Activated CD4-positive, alpha-beta T cell treated with anti-CD3 and anti-CD28 coated beads, Interleukin-2, amount 50 U/mL, for 1 hour (primary cell): ENCODE data around the gene FNDC10.
A peak's percentile ranks its signal among the peaks of the same experiment; 100 is the strongest.
"Not testable (repeated sequence)": the region's sequence is repeated elsewhere in the genome, so short reads cannot be mapped to it uniquely, and the experiment has no call there.

Experiments
- DNase-seq: peaks from one replicate; pipeline ENCODE4 v3.0.0-alpha.2; 2020

The FNDC10 gene

DNA sequence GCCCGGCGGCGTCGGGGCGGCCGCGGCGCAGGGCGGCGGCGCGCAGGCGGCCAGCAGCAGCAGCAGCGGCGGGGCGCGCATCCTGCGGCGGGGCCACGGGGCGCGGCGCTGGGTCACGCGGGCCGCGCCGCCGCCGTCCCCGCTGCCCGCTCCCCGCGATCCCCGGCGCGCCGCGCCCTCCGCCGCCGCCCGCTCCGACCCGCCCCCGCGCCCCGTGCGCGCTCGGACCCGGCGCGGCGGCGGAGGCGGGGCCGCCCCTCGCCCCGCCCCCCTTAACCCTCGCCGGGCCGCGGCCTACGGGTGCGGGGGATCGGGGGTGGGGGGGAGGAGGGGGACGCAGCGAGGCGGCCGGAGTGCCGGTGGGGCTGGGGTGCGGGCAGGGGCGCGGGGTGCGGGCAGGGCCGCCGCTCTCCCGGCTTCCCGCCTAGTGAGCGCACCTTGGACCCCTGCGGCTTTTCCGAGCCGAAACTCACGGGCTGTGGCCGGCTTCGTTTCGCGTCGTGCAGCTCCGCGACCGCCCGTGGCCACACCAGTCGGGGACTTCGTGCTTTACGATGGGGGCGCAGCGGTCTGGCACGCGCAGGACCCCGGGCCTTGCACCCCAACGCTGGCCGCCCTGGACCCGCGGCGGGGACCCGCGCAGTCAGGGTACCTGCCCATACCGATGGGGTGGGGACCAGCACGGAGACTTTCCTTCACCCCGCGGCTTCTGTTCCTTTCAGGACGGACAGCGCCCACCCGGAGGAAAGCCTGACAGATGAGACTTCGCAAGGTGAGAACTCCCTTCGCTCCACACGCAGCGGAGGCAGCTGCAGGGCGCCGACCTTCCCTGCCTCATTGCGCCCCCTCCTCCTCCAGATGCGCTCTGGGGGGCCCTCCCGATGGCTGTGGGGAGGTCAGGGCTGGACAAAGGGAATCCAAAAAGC, at the start of gene FNDC10:
FNDC10 (minus strand) TSS at position 201 of the 926 bp plus-strand sequence; CDS start at position 81, 120 bp downstream.
- no peak for DNase-seq

DNA sequence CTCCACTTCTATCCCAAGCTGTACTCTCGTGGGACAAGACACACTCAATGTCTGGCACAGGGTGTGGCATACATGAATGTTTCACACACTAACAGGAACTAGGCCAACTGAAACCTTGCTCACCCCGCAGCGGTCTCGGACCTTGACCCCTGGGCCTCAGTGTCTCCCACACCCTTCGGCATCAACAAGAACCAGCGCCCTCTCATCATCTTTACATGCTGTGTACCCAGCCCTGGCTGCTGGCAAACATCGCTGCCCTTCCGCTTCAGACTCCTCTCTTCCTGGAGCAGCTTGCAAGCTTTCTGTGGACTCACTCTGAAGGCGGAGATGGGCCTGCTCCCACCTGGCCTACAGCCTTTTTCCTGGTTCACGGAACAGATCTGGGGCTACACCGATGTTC, 48.3 kb upstream of the FNDC10 start:
- DNase-seq = not testable (repeated sequence)

DNA sequence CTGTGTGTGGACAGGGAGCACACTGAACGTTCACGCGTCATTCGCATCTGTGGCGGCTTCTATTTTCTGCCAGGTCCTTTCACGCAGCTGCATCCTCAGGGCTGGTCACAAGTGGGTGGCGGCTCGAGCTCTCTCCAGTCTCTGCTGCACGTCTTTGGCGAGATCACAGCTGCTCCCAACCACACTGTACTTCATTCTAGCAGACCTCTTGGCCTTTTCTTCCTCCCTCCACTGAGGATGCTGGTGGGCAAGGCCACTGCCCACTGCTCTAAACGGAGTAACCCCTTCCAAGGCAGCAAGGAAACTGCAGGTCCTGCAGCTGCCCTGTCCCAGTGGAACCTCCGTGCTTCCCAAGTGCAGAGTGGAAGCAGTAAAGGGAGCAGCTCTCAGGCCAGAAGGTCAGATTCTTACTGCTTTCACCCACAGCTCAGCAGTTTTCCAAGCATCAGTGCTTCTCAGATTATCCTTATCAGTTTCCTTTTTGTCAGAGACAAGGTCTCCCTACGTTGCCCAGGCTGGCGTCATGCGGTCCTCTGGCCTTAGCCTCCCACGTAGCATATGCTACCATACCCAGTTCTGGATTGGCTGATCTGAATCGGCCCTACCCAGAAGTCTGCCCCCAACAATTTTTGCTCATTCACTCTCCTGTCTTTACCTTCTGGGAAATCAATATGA, 47.8 kb upstream of the FNDC10 start:
- not testable (repeated sequence) for DNase-seq

DNA sequence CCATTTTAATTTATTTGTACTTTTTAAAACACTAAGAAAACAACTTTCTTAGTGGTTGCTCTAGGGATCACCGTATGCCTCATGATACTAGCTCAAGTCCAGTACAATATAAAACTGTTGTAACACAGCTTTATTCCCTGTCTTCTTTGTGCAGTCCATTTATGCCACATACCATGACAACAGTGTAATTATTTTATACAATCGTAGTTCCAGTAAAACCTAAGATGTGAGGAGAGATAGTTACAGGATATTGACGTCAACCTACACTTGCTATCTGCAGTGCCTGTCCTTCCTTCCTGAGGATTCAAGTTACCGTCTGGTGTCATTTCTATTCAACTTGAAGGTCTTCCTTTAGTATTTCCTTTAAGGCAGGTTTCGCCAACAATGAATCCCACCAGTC, 46.4 kb upstream of the FNDC10 start:
- not testable (repeated sequence) for DNase-seq

DNA sequence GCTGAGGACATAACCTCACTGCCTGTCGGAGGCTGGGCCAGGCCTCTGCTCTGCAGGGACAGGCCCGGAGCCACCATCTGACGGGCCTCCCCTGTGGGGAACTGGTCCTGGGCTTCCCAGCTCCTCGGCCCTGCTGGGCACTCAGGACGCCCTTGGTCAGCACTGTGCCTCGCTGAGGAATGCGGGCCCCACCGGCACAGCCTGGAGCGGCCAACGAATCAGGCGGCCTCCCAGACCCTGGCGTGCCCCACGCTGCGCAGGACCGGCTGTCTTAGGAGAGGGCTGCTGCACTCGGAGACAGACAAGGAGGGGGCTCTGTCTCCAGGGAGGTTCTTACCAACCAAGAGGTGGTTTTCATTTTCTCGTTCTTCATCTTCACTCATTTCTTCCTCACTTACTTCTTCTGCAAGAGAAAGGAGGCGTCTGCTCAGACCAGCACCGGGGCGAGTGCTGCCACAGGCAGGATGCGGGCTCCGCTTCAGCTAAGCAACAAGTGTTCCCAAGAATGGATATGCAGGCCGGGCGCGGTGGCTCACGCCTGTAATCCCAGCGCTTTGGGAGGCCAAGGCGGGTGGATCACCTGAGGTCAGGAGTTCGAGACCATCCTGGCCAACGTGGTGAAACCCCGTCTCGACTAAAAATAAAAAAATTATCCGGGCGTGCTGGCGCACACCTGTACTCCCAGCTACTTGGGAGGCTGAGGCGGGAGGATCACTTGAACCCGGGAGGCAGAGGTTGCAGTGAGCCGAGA, 41.0 kb upstream of the FNDC10 start:
- not testable (repeated sequence) for DNase-seq

DNA sequence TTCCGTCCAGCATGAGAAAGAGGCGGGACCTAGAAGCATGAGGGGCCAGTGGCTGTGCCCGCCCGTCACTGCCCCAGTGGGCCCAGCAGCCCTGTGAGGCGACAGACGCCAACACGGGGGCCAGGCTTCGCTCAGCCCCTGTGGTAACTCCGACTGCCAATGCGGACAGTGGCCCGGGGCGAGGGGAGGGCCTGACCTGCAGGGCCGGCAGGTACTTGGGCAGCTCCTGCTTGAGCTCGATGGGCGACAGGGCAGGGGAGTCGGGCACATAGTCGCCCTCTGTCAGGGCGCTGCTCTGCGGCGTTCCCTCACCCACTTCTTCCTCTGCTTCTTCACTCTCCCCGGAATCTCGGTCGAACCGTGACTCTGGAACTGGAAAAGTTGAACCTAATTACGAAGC, 40.1 kb upstream of the FNDC10 start:
- not testable (repeated sequence) for DNase-seq

DNA sequence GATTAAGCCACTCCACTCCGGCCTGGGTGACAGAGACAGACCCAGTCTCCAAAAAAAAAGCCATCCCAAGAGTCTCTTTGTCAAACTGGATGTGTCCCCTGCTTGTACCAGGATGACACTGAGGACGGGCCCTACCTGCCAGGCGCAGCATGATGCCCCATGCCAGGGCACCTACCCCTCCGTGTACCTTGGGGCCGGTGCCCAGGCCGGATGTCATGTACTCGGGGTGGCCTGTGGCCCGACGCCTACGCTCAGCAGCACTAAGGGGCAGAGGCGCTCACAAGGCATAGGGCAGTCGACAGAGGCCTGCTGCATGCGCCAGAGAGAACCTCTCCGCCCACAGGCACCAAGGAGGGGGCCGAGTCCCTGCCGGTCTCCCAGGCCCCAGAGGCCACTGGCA, 39.4 kb upstream of the FNDC10 start:
- DNase-seq = not testable (repeated sequence)

DNA sequence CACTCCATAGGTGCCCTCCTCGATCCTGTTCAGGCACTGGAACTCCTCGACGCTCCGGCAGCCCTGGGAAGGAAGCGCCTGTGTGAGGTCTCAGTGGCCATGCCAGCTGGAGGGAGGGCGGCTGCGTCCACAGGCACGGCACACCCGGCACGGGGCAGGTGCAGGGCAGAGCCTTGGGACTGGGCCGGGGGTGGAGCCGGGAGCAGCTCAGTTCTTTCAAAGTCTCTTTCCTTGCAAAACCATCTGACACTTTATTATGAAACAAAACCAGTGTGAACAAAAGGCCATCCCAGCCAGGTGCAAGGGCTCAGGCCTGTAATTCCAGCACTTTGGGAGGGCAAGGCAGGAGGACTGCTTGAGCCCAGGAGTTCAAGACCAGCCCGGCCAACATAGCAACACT, 38.6 kb upstream of the FNDC10 start:
- DNase-seq = not testable (repeated sequence)

DNA sequence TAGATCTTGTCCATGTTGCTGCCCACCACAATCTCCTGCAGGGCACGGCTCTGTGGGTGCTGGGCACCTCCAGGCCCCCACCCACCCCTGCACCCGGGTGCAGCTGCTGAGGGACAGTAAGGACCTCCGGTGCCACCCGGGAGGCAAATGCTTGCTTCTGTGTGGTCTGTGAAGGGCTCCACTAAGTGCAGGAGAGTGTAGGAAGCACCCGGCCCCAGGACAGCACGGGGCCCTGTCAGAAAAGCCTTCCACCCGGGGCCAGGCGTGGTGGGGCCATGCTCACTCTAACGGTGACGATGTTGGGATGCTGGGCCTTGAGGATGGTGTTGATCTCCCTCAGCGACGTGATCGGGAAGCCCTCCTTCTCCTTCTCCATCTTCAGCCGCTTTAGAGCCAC, 37.5 kb upstream of the FNDC10 start:
- not testable (repeated sequence) for DNase-seq

DNA sequence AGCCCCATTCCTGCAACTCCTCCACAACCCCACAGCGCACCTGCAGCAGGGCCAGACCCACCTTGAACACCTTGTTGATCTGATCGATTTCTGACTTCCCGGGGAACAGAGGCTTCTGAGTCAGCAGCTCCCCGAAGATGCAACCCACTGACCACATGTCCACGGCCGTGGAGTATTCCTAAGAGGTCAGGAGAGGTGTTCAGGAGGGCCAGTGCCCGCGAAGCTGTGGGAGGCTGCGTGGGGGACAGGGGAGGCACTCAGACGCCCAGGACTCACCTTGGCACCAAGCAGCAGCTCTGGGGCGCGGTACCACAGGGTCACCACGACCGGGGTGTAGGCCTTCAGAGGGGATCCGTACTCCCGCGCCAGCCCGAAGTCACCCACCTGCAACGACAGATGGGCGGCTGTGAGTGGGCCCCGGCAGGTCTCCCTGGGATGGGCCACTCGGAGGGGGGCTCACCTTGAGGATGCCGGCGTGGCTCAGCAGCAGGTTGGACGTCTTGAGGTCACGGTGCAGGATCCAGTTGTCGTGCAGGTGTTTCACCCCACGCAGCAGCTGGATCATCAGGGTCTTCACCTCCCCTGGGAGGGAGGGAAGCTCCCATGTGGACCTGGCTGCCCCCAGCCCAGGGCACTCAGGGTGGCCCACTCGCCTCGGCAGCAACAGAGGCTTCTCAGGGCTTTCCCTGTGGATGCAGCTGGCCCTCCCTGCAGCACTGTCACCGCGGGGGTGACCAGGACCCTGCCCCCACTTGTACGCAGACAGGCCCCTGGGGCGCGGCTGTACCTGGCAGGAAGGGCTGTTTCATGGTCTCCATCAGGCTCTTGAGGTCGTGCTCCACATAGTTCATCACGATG, 36.9 kb upstream of the FNDC10 start:
- DNase-seq = not testable (repeated sequence)

DNA sequence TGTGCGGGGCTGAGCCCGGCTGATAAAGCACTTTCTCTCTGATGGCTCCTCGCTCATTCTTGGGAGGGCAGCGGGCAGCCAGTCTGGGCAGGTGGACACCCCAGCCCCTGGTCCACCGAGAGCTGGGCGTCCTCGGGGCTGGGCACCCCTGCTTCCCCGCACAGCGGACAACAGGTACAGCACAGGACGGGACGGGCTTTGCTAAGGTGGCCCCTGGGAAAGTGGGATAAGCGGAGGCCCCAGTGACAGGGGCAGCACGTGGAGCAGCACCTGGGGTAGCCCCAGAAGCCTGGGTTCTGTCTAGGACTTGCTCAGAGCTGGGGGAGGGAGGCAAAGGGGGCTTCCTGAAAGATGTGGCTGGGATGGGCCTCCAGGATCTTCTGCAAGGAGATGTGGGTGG, 34.7 kb upstream of the FNDC10 start:
- not testable (repeated sequence) for DNase-seq

DNA sequence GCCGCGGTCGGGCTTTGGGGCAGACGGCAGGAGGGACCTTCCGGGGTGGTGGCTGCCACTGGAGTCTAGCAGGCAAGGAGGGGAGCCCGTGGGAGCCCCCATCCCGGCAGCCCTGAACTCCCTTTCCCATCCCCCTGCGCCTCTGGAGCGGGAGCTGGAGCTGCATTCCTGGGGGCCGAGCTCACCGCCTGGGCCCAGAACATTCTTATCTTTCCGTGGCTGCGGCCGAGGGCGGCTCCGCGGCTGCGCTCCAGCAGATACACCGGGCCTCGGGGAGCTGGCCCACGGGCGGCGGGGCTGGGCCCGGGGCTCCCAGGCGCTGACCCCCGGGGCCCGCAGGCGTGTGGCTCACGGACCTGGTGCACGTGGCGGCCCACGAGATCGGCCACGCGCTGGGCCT, 33.5 kb upstream of the FNDC10 start:
- DNase-seq = not testable (repeated sequence)

DNA sequence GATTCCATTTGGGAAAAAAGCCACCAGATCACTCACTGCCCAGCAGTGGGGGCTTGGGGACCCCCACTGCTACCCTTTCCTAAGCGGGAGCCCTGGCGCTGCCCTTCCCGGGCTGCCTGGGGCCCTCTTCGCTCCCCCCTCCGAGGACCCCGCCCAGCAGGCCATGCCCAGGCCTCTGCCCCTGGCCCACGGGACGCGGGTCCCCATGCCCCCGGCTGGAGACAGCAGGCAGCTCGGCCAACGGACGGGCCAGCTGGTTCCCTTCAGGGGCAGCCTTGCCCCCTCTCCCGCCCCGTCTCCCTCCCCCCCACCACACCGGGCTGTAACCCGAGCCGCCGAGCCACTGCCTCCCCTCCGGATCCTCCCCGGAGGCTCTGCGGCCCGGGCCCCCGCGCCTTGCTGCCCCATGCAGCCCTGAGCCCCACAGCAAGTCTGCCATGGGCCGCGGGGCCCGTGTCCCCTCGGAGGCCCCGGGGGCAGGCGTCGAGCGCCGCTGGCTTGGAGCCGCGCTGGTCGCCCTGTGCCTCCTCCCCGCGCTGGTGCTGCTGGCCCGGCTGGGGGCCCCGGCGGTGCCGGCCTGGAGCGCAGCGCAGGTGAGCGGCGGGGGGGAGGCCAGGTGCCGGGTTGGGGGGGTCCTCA, 32.0 kb upstream of the FNDC10 start, which contains the start of gene MMP23B:
MMP23B (plus strand) TSS at position 392 of the 639 bp plus-strand sequence; CDS start at position 438, 46 bp downstream.
- DNase-seq = no peak

DNA sequence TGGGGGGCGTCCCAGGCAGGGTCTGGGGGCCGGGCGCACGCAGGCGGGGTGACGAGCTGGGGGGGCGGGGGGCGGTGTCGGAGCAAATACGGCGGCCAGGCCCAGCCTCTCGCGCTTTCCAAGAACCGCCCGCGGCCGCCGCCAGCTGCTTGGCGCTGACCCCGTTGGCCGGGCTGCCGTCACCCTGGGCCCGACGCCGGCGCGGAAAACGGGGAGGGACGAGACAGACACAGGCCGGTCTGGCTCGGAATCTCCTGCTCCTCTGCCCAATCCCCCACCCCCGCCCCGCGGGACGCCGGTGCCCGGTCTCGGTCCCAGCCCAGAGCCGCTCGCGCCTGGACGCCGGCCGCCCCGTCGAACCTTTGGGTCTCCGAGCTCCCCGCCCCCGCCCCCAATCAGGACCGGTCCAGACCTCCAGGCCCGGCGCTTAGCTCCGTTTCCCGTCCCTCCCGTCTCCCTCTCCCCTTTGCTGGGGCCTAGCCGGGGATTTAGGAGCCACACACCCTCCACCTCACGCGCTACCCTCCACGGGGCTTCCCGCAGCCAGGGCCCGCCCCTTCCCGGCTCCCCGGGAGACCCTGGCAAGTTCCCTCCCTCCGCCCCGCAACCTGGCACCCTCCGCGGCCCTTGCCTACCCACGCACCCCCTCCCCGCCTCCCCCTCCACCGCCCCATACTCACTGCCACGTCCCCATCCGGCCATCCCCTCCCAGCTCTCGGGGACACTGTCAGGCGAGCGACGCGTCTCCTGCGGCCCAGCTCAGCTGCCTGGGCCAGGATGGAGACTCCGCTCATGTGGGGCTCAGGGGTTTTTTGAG, 31.2 kb upstream of the FNDC10 start:
- DNase-seq = no peak

DNA sequence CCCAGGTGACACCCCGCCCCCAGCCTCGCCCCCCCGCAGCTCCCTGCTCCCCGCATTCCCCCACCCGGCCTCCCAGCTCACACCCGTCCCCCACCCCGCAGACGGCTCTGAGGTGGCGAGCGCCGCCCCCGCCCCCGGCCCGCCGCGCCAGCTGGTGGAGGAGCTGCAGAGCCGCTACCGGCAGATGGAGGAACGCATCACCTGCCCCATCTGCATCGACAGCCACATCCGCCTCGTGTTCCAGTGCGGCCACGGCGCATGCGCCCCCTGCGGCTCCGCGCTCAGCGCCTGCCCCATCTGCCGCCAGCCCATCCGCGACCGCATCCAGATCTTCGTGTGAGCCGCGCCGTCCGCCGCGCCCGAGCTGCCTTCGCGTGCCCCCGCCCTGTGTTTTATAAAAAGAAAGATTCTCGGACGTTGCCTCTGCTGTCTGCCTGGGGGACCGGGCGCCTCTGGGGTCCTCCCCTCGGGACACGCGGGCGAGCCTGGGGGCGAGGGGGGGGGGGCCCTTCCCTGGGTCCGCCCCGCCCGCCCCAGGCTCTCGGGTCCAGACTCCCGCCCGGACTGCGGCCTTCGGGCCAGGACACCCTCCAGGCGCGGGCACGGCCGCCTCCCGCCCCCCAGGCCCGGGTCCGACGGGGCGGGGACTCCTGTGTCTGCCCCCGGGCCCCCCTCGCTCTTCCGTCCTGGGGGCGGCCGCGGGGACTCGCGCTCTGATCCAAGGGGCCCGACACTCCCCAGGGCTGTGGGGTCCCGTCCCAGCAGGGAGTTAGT, 30.4 kb upstream of the FNDC10 start:
- DNase-seq = peak; percentile 92

DNA sequence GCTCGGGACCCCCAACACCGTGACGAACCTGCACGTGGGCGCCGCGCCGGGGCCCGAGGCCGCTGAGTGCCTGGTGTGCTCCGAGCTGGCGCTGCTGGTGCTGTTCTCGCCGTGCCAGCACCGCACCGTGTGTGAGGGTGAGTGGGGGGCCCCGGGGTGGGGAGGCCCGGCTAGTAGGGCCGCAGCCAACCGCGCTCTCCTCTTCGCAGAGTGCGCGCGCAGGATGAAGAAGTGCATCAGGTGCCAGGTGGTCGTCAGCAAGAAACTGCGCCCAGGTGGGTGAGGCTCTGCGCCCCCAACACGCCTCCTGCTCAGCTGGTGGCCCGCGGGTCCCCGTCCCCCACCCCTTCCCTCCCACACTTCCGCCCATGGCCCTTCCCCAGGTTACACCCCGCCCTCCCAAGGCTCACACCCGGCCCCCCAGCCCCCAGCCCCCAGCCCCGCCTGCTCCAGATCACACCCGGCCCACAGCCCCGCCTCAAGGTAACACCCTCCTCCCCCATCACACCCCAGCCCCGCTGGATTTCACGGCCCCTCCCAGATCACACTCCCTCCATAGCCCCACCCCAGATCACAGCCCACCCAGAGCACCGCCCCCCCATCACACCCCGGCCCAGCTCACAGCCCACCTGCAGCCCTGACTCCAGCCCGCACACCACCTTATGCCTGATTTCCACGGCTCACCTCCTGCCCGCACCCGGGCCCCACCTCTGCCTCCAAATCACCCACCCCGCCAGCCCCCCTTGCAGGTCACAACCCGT, 29.7 kb upstream of the FNDC10 start:
- DNase-seq = peak; percentile 64

DNA sequence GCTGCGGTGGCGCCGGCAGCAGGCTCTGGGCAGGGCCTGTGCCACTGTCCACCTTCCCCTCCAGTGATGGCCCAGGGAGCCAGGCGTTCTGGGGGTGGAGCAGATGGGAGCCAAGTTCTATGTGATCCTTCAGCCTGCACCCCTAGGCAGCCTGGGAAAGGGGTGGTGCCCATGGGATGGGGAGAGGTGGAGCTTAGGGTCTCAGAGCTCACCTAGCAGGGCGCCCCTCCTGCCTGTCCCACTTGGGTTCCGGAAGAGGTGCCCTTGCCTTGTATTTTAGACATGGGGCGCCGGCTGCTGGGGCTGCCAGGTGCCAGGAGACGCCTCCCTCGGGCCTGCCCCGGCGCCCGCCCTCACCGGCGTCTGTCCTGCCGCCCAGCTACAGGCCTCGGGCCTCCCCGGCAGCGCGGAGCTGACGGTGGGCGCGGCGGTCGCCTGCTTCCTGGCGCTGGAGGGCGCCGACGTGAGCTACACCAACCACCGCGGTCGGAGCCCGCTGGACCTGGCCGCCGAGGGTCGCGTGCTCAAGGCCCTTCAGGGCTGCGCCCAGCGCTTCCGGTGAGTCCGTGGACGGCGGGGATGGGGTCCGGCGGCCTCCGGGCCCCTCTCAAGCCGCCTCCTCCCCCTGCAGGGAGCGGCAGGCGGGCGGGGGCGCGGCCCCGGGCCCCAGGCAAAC, 29.0 kb upstream of the FNDC10 start:
- peak; percentile 35 for DNase-seq
